Measurements from ENCODE around the gene EFCAB8. TPM values are rescaled to one million over a fixed set of nuclear protein-coding genes. Genes with fewer than 3 reads are reported as not detected.
A peak's percentile ranks its signal among the peaks of the same experiment; 100 is the strongest.

The EFCAB8 gene
- total RNA-seq, 6 experiments from 2014 or later, result 0.17 to 0.22 (median 0.20) TPM; not detected in 2

DNA sequence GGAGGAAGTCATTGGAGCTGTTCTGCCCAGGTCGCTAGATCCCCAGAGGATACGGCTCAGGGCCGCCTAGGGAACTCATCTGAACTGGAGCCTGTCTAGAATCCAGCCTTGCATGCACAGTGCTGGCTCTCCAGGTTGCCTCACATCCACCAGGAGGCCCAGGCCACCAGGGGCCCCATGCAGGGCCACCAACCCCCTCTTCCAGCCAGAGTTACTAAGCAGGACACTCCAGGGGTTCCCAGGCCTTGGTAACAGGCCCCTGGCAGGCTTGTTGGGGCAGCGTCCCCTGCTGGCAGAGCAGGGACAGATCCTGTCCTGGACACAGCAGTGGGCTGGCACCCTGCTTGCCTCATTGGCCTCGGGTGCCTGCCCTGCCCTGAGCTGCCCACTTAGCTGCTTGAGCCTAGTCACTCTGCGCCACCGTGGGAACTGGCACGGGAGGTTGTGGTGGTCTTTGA lies 35.3 kb downstream of the EFCAB8 start:
- H3K4me3 ChIP-seq, result no peak overlapping the region
- intact Hi-C loops (cut with DNase I), result no loop called here
- H3K36me3 ChIP-seq, result no peaks in the 10 kb centered on the region
- TF ChIP-seq, protein P1, sequence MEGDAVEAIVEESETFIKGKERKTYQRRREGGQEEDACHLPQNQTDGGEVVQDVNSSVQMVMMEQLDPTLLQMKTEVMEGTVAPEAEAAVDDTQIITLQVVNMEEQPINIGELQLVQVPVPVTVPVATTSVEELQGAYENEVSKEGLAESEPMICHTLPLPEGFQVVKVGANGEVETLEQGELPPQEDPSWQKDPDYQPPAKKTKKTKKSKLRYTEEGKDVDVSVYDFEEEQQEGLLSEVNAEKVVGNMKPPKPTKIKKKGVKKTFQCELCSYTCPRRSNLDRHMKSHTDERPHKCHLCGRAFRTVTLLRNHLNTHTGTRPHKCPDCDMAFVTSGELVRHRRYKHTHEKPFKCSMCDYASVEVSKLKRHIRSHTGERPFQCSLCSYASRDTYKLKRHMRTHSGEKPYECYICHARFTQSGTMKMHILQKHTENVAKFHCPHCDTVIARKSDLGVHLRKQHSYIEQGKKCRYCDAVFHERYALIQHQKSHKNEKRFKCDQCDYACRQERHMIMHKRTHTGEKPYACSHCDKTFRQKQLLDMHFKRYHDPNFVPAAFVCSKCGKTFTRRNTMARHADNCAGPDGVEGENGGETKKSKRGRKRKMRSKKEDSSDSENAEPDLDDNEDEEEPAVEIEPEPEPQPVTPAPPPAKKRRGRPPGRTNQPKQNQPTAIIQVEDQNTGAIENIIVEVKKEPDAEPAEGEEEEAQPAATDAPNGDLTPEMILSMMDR (IDR thresholded peaks at IDR 0.05), result peak in 2 of 4 donors; percentile 8 to 17
- TF ChIP-seq POLR2A (IDR thresholded peaks at IDR 0.05), result no peak
- WGBS (ENCODE audit: insufficient coverage, low coverage, low lambda C conversion rate, missing lambda C conversion rate), result 40% methylated on average over 2 of the region's 8 CpGs
- no peak overlapping the region for H3K27ac ChIP-seq
- H3K27me3 ChIP-seq, result no peaks in the 10 kb centered on the region
- ATAC-seq (peak in 1 of 4 donors; percentile 23), DNase-seq (no peak)
- H3K9me3 ChIP-seq, result no peaks in the 10 kb centered on the region
- no peaks in the 10 kb centered on the region for H3K4me1 ChIP-seq

DNA sequence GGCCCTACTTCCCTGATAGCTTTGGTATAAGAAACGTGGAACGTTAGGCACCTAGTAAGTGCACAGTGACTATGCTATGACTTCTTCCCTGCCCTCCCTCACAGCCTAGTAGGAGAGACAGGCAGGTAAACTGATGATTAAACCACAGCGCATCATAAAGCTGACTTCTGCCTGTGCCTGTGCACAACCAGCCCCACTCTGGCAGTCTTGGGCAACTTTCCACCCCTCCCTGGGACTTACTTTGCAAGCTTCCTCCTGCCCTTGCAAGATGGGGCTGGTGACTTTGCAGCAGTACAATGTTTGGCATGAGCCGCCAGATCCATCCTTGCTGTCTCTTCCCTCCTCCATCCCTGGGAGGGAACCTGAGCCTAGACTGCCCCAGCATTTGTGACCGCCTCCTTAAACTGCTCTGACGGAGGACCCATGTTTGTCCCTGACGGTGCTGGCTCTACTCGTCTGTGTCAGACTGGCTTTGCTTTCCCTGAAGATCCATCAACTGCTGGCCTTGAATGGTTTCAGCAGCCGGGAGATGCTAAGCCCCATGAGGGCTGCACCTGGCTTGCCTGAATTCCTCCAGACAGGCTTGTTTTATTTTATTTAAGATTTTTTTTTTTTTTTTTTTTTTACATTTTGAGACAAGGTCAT lies 36.1 kb downstream of the EFCAB8 start:
- Histone ChIP-seq H3K9me3 (no peaks in the 10 kb centered on the region), H3K36me3 (no peaks in the 10 kb centered on the region), H3K27me3 (no peaks in the 10 kb centered on the region), H3K4me3 (no peak overlapping the region), H3K4me1 (no peaks in the 10 kb centered on the region), H3K27ac (no peak overlapping the region)
- intact Hi-C loops (cut with DNase I), result no loop called here
- no peak for TF ChIP-seq POLR2A (IDR thresholded peaks at IDR 0.05)
- TF ChIP-seq, protein P1 (IDR thresholded peaks at IDR 0.05), result no peak
- ATAC-seq (no peak), DNase-seq (no peak)
- 81% methylated on average over 5 of the region's 9 CpGs for WGBS (ENCODE audit: insufficient coverage, low coverage, low lambda C conversion rate, missing lambda C conversion rate)

DNA sequence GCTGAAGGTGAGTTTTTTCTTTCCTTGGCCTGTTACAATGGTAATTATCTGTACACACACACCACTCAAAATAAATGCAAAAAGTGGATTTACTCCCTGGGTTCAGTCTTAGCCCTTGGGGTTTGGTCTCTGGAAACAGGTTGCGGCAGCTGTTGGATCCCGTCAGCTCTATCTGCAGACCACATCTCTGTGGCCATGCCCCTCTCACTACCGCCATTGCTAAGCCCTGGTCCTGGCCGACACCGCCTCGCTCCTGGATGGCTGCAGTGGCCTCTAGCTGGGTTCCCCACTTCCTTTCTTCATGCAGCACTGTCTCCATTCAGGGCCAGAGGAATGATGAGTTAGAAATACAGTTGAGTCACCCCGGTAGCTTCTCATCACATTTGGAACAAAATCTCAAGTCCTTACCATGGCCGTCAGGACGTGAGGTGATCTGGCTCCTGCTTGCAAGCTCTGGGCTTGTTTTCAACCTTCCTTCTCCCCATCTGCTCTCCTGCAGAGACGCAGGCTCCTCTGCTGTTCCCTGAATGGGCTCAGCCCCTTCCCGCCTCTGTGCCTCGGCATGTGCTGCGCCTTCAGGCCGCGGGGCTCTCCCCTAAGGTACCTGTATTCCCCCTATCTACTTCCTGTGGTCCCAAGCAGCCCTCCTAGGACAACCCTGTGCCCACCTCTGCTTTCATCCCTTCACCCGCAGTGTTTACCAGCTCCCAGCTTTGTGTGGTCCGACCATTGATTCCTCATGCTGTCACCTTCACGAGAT lies 38.0 kb downstream of the EFCAB8 start:
- DNase-seq (no peak), ATAC-seq (no peak)
- TF ChIP-seq POLR2A (IDR thresholded peaks at IDR 0.05), result no peak
- TF ChIP-seq, protein P1 (IDR thresholded peaks at IDR 0.05), result no peak
- no peaks in the 10 kb centered on the region for H3K9me3 ChIP-seq
- intact Hi-C loops (cut with DNase I), result no loop called here
- no peak overlapping the region for H3K27ac ChIP-seq
- H3K36me3 ChIP-seq, result no peaks in the 10 kb centered on the region
- no peaks in the 10 kb centered on the region for H3K4me1 ChIP-seq
- 82% methylated on average over 13 of the region's 18 CpGs for WGBS (ENCODE audit: insufficient coverage, low coverage, low lambda C conversion rate, missing lambda C conversion rate)
- no peaks in the 10 kb centered on the region for H3K27me3 ChIP-seq
- H3K4me3 ChIP-seq, result no peak overlapping the region

DNA sequence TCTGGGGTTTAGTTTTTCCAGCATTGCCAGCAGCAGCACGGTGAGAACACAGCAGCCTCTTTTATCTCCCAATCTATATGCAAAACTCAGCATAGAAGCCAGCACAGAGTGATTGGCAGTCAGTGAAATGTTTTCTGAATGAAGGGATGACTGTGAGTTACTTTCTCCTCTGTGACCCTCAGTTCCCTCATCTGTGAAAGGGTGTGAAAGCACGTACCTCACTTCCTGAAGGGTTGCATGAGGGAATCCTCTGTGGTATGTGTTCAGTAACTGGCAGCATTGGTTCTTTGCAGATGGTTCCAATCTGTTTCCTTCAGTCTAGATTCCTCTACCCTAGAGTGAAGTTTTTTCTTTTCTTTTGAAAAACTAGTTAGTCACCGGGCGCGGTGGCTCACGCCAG lies 40.0 kb downstream of the EFCAB8 start:
- Histone ChIP-seq H3K9me3 (no peaks in the 10 kb centered on the region), H3K4me1 (no peaks in the 10 kb centered on the region), H3K27me3 (no peaks in the 10 kb centered on the region), H3K4me3 (no peak overlapping the region), H3K27ac (no peak overlapping the region), H3K36me3 (no peaks in the 10 kb centered on the region)
- WGBS (ENCODE audit: insufficient coverage, low coverage, low lambda C conversion rate, missing lambda C conversion rate), result 70% methylated on average over 4 of the region's 6 CpGs
- intact Hi-C loops (cut with DNase I), result no loop called here
- ATAC-seq (no peak), DNase-seq (no peak)
- TF ChIP-seq POLR2A (IDR thresholded peaks at IDR 0.05), result no peak
- TF ChIP-seq, protein P1 (IDR thresholded peaks at IDR 0.05), result no peak
